HG02852 (cell line): Measurements from ENCODE around the gene SUSD1.
A peak's percentile ranks its signal among the peaks of the same experiment; 100 is the strongest.
"Not testable (repeated sequence)": the region's sequence is repeated elsewhere in the genome, so short reads cannot be mapped to it uniquely, and the experiment has no call there.

Experiments used
- ATAC-seq: cut with Tn5 transposase; IDR thresholded peaks from one replicate; pipeline ENCODE4 v1.9.1; 2021; ENCODE audit warnings: mild to moderate bottlenecking, moderate library complexity; ENCODE audit not compliant: unreplicated experiment

SUSD1 gene

GRCh38 chr9:112174965-112175795 lies at the start of gene SUSD1:
Gene SUSD1 (minus strand): TSS chr9:112175297. CDS start chr9:112175235, 62 bp downstream.
- peak; percentile 46 for ATAC-seq

- ATAC-seq: peak; percentile 70
These were observed 49.5 kb upstream of the SUSD1 start for GRCh38 chr9:112224401-112225289.

- ATAC-seq: peak; percentile 91
These were observed 43.8 kb upstream of the SUSD1 start for GRCh38 chr9:112218908-112219307.

GRCh38 chr9:112212926-112213325 lies 37.8 kb upstream of the SUSD1 start:
- no peak for ATAC-seq

GRCh38 chr9:112207451-112207850 lies 32.4 kb upstream of the SUSD1 start:
- ATAC-seq: no peak

- ATAC-seq: no peak
These were observed 28.4 kb upstream of the SUSD1 start for GRCh38 chr9:112203536-112203935.

GRCh38 chr9:112200711-112201110 lies 25.6 kb upstream of the SUSD1 start:
- no peak for ATAC-seq

- ATAC-seq: no peak
These were observed 23.5 kb upstream of the SUSD1 start for GRCh38 chr9:112198646-112199045.

- no peak for ATAC-seq
These were observed 19.9 kb upstream of the SUSD1 start for GRCh38 chr9:112194969-112195431.

- no peak for ATAC-seq
These were observed 18.6 kb upstream of the SUSD1 start for GRCh38 chr9:112193572-112194288.

GRCh38 chr9:112190320-112190719 lies 15.2 kb upstream of the SUSD1 start:
- ATAC-seq: not testable (repeated sequence)

- no peak for ATAC-seq
These were observed 13.8 kb upstream of the SUSD1 start for GRCh38 chr9:112188884-112189283.

GRCh38 chr9:112187404-112187803 lies 12.3 kb upstream of the SUSD1 start:
- ATAC-seq: no peak

GRCh38 chr9:112186695-112187094 lies 11.6 kb upstream of the SUSD1 start:
- no peak for ATAC-seq

GRCh38 chr9:112184946-112185345 lies 9.8 kb upstream of the SUSD1 start:
- no peak for ATAC-seq

GRCh38 chr9:112184221-112184620 lies 9.1 kb upstream of the SUSD1 start:
- ATAC-seq: no peak

GRCh38 chr9:112180387-112180881 lies 5.3 kb upstream of the SUSD1 start:
- ATAC-seq: no peak

GRCh38 chr9:112179816-112180215 lies 4.7 kb upstream of the SUSD1 start:
- ATAC-seq: no peak

- no peak for ATAC-seq
These were observed 1.4 kb upstream of the SUSD1 start for GRCh38 chr9:112176524-112176923.

GRCh38 chr9:112175796-112176315 lies 759 bp upstream of the SUSD1 start:
- ATAC-seq: no peak
